PFSK-1 (cell line): ENCODE results near the gene SERINC5.

Source experiments
- FOXP2 ChIP-seq: optimal IDR thresholded peaks from 2 replicates; pipeline ENCODE3; 2011; ENCODE audit warnings: borderline replicate concordance, control low read depth, inconsistent platforms; ENCODE audit not compliant: insufficient read depth; ENCODE audit errors: extremely low read length, extremely low read depth
- POLR2AphosphoS5 ChIP-seq: IDR thresholded peaks from 2 replicates; pipeline ENCODE4 v1.6.1; 2012; ENCODE audit warnings: low read depth, mild to moderate bottlenecking, control low read depth, low read length, moderate library complexity
- SIN3A ChIP-seq: IDR thresholded peaks from 2 replicates; pipeline ENCODE4 v1.6.1; 2012; ENCODE audit warnings: mild to moderate bottlenecking, low read length, moderate library complexity, borderline replicate concordance; ENCODE audit not compliant: insufficient read depth
- TAF1 ChIP-seq: IDR thresholded peaks from 2 replicates; pipeline ENCODE4 v1.6.1; 2012; ENCODE audit warnings: low read length, control low read depth, borderline replicate concordance; ENCODE audit not compliant: insufficient read depth
- TF ChIP-seq, protein P1 (sequence below), 2 experiments: IDR thresholded peaks; 2 replicates each; pipeline versions ENCODE4 v1.6.1 to v1.8.0; 2011 to 2012; ENCODE audit warnings: low read depth in 2 of 2, low read length in 2 of 2, control low read depth in 1 of 2, inconsistent platforms in 1 of 2, mild to moderate bottlenecking in 1 of 2, moderate library complexity in 1 of 2; ENCODE audit not compliant: insufficient read depth in 1 of 2

The SERINC5 gene

DNA sequence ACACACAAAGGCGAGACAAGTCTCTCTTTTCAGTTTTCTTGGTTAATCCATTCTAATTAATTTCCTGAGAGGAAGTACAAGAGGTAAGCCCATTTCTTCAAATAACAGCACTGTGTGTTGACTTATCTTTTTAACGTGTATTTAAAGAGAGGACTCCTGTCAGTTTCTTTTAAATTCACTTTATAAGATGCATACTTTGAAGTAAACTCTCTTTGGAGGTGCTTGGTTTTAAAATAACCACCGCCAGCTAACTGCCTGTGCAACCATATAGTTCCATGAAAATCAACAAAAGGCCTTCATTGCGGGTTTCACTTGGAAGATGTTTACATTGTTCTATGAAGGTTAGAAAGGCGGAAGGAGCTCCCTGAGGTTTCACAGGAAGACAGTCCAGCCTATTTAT, 13.1 kb upstream of the SERINC5 start:
- TF ChIP-seq POLR2AphosphoS5: no peak
- TF ChIP-seq, protein P1, sequence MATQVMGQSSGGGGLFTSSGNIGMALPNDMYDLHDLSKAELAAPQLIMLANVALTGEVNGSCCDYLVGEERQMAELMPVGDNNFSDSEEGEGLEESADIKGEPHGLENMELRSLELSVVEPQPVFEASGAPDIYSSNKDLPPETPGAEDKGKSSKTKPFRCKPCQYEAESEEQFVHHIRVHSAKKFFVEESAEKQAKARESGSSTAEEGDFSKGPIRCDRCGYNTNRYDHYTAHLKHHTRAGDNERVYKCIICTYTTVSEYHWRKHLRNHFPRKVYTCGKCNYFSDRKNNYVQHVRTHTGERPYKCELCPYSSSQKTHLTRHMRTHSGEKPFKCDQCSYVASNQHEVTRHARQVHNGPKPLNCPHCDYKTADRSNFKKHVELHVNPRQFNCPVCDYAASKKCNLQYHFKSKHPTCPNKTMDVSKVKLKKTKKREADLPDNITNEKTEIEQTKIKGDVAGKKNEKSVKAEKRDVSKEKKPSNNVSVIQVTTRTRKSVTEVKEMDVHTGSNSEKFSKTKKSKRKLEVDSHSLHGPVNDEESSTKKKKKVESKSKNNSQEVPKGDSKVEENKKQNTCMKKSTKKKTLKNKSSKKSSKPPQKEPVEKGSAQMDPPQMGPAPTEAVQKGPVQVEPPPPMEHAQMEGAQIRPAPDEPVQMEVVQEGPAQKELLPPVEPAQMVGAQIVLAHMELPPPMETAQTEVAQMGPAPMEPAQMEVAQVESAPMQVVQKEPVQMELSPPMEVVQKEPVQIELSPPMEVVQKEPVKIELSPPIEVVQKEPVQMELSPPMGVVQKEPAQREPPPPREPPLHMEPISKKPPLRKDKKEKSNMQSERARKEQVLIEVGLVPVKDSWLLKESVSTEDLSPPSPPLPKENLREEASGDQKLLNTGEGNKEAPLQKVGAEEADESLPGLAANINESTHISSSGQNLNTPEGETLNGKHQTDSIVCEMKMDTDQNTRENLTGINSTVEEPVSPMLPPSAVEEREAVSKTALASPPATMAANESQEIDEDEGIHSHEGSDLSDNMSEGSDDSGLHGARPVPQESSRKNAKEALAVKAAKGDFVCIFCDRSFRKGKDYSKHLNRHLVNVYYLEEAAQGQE (IDR thresholded peaks at IDR 0.05; ENCODE audit: insufficient read depth in 1 of 2, low read depth in 2 of 2, low read length in 2 of 2): no peak
- no peak for TF ChIP-seq FOXP2
- TF ChIP-seq TAF1: no peak
- TF ChIP-seq SIN3A: no peak

DNA sequence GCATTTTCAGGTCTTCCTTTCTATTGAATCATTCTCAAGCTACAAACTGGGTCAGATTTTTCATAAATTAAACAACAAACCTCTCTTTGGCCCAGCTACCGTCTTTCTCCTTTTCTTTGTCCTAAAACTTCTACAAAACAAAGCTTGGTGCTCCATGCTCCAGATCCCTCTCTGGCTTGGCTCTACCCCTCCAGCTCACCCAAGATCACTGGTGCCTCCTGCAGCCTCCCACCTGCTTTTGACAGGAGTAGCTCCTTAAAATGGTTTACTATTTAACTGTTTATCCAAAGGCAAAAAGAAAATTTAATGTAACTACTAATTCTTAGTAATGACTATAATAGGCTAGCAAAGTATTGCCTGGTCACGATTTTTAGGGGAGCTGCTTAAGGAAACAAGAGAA, 10.7 kb upstream of the SERINC5 start:
- TF ChIP-seq, protein P1 (IDR thresholded peaks at IDR 0.05; ENCODE audit: insufficient read depth in 1 of 2, low read depth in 2 of 2, low read length in 2 of 2): no peak
- TF ChIP-seq TAF1 (no peak), SIN3A (no peak), POLR2AphosphoS5 (no peak), FOXP2 (no peak)

- TF ChIP-seq SIN3A: no peak
- no peak for TF ChIP-seq TAF1
- TF ChIP-seq, protein P1 (IDR thresholded peaks at IDR 0.05; ENCODE audit: insufficient read depth in 1 of 2, low read depth in 2 of 2, low read length in 2 of 2): no peak
- no peak for TF ChIP-seq POLR2AphosphoS5
- TF ChIP-seq FOXP2: no peak
Observed at GRCh38 chr5:80260461-80260860, 4.6 kb upstream of the SERINC5 start.

DNA sequence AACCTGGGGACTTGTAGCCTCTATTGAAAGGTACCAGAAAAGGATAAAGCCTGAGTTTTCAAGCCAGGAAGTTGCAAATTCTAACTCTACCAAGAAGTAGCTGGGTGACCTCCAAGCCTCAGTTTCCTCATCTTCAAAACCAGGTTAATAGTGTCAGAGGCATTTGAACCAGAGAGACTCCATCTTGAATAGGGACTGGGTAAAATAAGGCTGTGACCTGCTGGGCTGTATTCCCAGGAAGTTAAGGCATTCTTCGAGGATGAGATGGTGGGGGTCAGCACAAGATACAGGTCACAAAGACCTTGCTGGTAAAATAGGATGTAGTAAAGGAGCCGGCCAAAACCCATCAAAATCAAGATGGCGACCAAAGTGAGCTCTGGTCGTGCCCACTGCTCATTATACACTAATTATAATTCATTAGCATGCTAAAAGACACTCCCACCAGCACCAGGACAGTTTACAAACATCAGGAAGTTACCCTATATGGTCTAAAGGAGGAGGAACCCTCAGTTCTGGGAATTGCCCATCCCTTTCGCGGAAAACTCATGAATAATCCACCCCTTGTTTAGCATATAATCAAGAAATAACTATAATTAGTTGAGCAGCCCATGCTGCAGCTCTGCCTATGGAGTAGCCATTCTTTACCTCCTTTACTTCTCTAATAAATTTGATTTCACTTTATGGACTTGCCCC, 3.8 kb upstream of the SERINC5 start:
- TF ChIP-seq FOXP2: no peak
- TF ChIP-seq POLR2AphosphoS5: no peak
- TF ChIP-seq SIN3A: no peak
- TF ChIP-seq, protein P1 (IDR thresholded peaks at IDR 0.05; ENCODE audit: insufficient read depth in 1 of 2, low read depth in 2 of 2, low read length in 2 of 2): no peak
- TF ChIP-seq TAF1: no peak

DNA sequence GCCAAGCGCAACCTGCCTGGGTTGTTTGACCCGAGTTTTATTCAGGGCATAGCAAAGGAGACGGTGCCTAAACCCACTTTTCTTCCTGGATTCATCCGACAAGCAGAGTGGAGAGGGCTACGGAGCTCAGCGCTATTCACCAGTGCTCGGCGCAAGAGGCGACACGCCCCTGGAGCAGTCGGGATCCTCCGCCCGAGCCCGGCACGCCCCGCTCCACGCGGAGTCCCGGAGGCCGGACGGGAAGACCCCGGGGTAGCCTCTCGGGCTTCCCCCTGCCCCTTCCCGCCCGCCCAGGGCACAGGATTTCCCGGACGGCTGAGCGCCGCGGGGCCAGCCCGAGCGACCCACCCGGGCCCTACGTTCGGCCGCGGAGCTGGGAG, 427 bp downstream of the SERINC5 start:
- no peak for TF ChIP-seq FOXP2
- TF ChIP-seq, protein P1 (IDR thresholded peaks at IDR 0.05; ENCODE audit: insufficient read depth in 1 of 2, low read depth in 2 of 2, low read length in 2 of 2): no peak
- TF ChIP-seq POLR2AphosphoS5: no peak
- no peak for TF ChIP-seq TAF1
- no peak for TF ChIP-seq SIN3A
